GM12872 (cell line): ENCODE data around the gene ZNF831.

Experiments
- CTCF ChIP-seq: IDR thresholded peaks from 3 replicates; pipeline ENCODE4 v1.5.1; 2011; ENCODE audit warnings: low read depth, mild to moderate bottlenecking, low read length, moderate library complexity; ENCODE audit not compliant: insufficient read depth

ZNF831 gene

DNA sequence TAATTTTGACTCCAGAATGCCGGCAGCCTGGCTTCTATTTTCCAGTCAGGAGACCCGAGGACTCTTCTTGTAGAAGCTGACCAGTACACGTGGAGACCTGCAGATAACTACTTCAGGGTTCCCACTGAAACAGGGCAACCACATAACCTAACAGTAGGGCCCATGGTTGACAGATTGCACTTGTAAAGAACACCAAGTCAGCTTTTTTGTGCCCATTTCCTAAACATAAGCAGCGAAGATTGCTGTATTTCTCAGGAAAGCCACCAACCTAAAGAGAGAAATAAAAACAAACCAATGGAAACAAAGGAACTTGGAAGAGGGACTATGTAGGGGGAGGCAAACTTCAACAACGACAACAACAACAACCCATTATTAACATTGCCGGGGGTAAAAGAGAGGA, 86.7 kb downstream of the ZNF831 start:
- TF ChIP-seq CTCF: no peak

DNA sequence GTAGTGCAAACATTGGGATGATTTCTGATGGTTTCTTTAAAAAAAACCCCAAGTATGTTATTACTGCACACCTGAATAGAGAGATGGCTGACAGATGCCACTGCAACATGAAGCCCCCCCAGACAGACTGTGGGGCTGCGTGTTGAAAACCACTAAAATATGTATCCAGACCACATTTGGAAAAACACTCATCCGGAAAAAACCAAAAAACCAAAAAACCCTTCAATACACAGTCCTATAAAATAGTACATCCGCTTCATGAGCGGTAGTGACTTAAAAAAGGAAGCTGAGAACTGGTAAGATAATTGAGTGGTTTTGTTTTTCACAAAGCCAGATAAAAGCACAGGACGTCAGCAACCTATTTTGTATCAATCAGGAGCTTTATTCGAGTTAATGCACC, 89.7 kb downstream of the ZNF831 start:
- no peak for TF ChIP-seq CTCF

DNA sequence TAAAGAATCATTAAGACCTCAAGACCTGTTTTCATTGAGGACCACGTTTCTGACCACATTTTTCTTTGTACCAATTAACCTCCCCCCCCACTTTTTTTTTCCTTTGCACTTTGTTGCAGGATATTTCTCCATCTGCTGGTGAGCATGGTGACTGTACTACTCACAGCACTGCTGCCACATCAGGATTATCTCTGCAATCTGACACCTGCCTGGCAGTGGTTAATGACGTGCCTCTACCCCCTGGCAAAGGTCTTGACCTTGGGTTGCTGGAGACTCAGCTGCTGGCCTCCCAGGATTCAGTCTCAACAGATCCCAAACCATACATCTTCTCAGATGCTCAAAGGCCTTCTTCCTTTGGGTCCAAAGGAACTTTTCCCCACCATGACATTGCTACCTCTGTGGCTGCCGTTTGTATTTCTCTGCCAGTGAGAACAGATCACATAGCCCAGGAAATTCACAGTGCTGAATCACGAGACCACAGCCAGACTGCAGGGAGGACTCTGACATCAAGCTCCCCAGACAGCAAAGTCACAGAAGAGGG, 90.2 kb downstream of the ZNF831 start:
- no peak for TF ChIP-seq CTCF

DNA sequence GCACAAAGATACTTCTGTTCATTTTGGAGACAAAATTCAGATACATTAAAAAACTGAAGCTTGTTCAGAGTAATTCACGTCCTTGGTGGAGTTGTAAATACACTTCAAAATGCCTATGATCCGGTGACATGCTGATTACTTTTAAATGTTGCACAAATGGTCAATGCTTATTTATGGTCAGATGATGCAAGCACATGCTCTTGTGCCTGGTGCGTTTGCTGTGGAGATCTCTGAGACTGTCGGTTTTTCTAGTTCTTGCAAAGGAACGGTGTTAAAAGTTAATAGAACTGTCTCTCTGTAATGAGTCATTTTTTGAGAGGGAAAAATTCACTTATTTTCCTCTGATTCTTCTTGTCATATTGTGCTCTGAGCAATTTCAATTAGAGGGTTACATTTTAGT, 91.6 kb downstream of the ZNF831 start:
- TF ChIP-seq CTCF: no peak

DNA sequence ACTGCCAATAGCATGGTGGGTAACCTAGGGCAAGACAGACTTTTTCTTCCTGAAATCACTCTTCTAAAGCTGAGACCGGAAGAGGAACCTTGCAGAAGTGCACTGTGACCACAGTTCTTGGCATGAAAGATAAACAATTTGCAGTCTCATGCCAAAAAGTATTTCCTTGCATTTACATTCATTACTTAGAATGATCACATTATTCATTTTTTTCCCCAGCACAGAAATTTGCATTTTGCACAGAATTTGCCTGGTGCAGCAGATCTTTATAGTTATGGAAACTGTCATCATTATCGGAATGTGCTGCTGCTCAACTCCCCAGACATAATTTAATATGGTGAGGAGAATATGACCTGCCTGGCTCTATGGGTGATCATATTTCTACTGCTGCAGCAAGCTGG, 94.6 kb downstream of the ZNF831 start:
- no peak for TF ChIP-seq CTCF

- TF ChIP-seq CTCF: no peak
Measured at GRCh38 chr20:59259946-59260345, 96.3 kb downstream of the ZNF831 start.

- no peak for TF ChIP-seq CTCF
Measured at GRCh38 chr20:59265298-59265697, 101.7 kb downstream of the ZNF831 start.

GRCh38 chr20:59268870-59269269, 105.2 kb downstream of the ZNF831 start:
- no peak for TF ChIP-seq CTCF
